Activated gamma-delta T cell (primary cell): Measurements from ENCODE around the gene INO80C.
"Not testable (repeated sequence)": the region's sequence is repeated elsewhere in the genome, so short reads cannot be mapped to it uniquely, and the experiment has no call there.

Experiments
- DNase-seq: peaks from one replicate; lab custom pipeline; 2025; lab: John Stamatoyannopoulos, UW

The INO80C gene

GRCh38 chr18:35460736-35461161, 37.0 kb downstream of the INO80C start:
- no peak for DNase-seq

GRCh38 chr18:35459997-35460396, 37.8 kb downstream of the INO80C start:
- DNase-seq, result no peak

- no peak for DNase-seq
Observed at GRCh38 chr18:35458677-35459441, 38.9 kb downstream of the INO80C start.

GRCh38 chr18:35458271-35458670, 39.5 kb downstream of the INO80C start:
- no peak for DNase-seq

GRCh38 chr18:35457140-35457704, 40.5 kb downstream of the INO80C start:
- DNase-seq, result no peak

- no peak for DNase-seq
Observed at GRCh38 chr18:35455926-35456763, 41.6 kb downstream of the INO80C start.

GRCh38 chr18:35454803-35455202, 43.0 kb downstream of the INO80C start:
- no peak for DNase-seq

GRCh38 chr18:35453065-35453464, 44.7 kb downstream of the INO80C start:
- DNase-seq, result not testable (repeated sequence)

- DNase-seq, result no peak
Observed at GRCh38 chr18:35451916-35452315, 45.8 kb downstream of the INO80C start.

GRCh38 chr18:35451032-35451431, 46.7 kb downstream of the INO80C start:
- no peak for DNase-seq

GRCh38 chr18:35444636-35445035, 53.1 kb downstream of the INO80C start:
- DNase-seq, result no peak

GRCh38 chr18:35443847-35444246, 53.9 kb downstream of the INO80C start:
- DNase-seq, result no peak

GRCh38 chr18:35443434-35443833, 54.3 kb downstream of the INO80C start:
- DNase-seq, result no peak

GRCh38 chr18:35442701-35443100, 55.1 kb downstream of the INO80C start:
- DNase-seq, result no peak

- DNase-seq, result no peak
Observed at GRCh38 chr18:35441857-35442595, 55.7 kb downstream of the INO80C start.

- no peak for DNase-seq
Observed at GRCh38 chr18:35438480-35439234, 59.1 kb downstream of the INO80C start.

- no peak for DNase-seq
Observed at GRCh38 chr18:35437836-35438235, 59.9 kb downstream of the INO80C start.

GRCh38 chr18:35436076-35436649, 61.6 kb downstream of the INO80C start:
- no peak for DNase-seq

- no peak for DNase-seq
Observed at GRCh38 chr18:35435401-35435800, 62.4 kb downstream of the INO80C start.

GRCh38 chr18:35432565-35433001, 65.2 kb downstream of the INO80C start:
- no peak for DNase-seq

GRCh38 chr18:35431374-35431741, 66.4 kb downstream of the INO80C start:
- DNase-seq, result no peak
